Measurements from ENCODE around the gene PPP2R5D. TPM values are rescaled to one million over a fixed set of nuclear protein-coding genes. Genes with fewer than 3 reads are reported as not detected.

PPP2R5D gene
- total RNA-seq, 1 experiment from 2014 or later, result 53.5 TPM

DNA sequence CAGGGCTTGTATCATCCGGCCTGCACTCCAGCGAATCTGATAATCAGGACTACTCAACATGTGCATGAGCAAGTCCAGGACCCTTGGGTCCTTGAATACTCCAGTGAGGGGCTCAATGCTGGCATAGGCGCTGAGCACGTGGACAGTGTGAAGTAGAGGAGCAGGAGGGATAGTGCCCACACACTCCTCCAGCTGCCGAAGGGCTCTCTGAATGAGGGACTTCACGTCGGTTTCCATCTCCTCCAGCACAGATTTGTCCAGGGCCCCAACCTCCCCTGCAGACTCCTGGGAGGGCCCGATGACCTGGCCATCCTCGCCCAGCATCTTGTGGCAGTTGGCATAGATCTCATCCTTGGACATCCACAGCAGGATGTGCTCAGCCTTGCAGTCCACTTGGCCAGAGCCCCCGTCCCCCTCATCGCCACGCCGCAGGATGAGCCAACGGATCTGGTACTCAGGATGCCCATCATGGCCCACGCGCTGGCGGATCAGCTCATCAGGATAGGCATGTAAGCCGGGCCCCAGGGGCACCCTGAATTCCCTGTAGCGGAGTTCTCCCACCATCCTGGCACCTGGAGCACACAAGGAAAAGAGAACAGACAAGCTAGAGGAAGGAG is 68.0 kb downstream of the PPP2R5D start:
- Histone ChIP-seq H3K27ac (ENCODE audit: insufficient read length, low read depth, low read length) (no peak overlapping the region), H3K23me2 (ENCODE audit: insufficient read length, low read depth, low read length, poor library complexity, severe bottlenecking) (peaks cover 7% of the 10 kb centered on the region), H3K79me1 (ENCODE audit: insufficient read depth, low read depth, low read length, poor library complexity, severe bottlenecking) (no peaks in the 10 kb centered on the region), H2BK20ac (ENCODE audit: low read depth, low read length, poor library complexity, severe bottlenecking) (no peak overlapping the region), H2BK12ac (ENCODE audit: insufficient read length, low read depth, low read length) (no peak overlapping the region), H4K5ac (ENCODE audit: insufficient read length, low read depth, low read length) (no peak overlapping the region), H2AK5ac (ENCODE audit: insufficient read length, low read length) (no peak overlapping the region), H3K56ac (ENCODE audit: insufficient read length, low read depth, low read length) (no peak overlapping the region), H3K27me3 (ENCODE audit: insufficient read depth, low read length) (no peaks in the 10 kb centered on the region), H4K8ac (replicated peaks; ENCODE audit: insufficient read length, low read depth, low read length) (no peak overlapping the region), H3K4me1 (ENCODE audit: insufficient read depth, low read length) (no peaks in the 10 kb centered on the region), H2BK15ac (ENCODE audit: low read depth, low read length) (no peak overlapping the region), H3K4me2 (ENCODE audit: insufficient read depth, insufficient read length, low read length) (peak overlapping the region; percentile 52), H4K91ac (ENCODE audit: insufficient read length, low read depth, low read length) (no peak overlapping the region), H3T11ph (ENCODE audit: low read length) (no peak overlapping the region), H3K9ac (ENCODE audit: extremely low read depth, insufficient read length, low read length) (no peak overlapping the region), H3K14ac (ENCODE audit: insufficient read depth, low read length) (no peak overlapping the region; the same call in 1 of the 2 replicates), H3K18ac (ENCODE audit: insufficient read length, low read depth, low read length) (no peak overlapping the region), H4K20me1 (ENCODE audit: control insufficient read depth, insufficient read depth, insufficient read length) (no peaks in the 10 kb centered on the region), H3K4ac (ENCODE audit: low read depth, low read length) (no peak overlapping the region), H3K9me3 (ENCODE audit: control insufficient read depth, low read depth, low read length) (no peaks in the 10 kb centered on the region), H2AFZ (ENCODE audit: low read length) (no peak overlapping the region), H2BK5ac (ENCODE audit: insufficient read length, low read length) (no peak overlapping the region), H3K23ac (ENCODE audit: insufficient read length, low read depth, low read length) (no peak overlapping the region), H2BK120ac (ENCODE audit: low read depth, low read length, poor library complexity, severe bottlenecking) (no peak overlapping the region), H3K79me2 (ENCODE audit: insufficient read depth, low read length) (no peaks in the 10 kb centered on the region)
- no peaks in the 10 kb centered on the region; the same call in 1 of the 2 replicates for H3K27me3 Mint-ChIP-seq (ENCODE audit: low read depth)
- TF ChIP-seq, protein P1, sequence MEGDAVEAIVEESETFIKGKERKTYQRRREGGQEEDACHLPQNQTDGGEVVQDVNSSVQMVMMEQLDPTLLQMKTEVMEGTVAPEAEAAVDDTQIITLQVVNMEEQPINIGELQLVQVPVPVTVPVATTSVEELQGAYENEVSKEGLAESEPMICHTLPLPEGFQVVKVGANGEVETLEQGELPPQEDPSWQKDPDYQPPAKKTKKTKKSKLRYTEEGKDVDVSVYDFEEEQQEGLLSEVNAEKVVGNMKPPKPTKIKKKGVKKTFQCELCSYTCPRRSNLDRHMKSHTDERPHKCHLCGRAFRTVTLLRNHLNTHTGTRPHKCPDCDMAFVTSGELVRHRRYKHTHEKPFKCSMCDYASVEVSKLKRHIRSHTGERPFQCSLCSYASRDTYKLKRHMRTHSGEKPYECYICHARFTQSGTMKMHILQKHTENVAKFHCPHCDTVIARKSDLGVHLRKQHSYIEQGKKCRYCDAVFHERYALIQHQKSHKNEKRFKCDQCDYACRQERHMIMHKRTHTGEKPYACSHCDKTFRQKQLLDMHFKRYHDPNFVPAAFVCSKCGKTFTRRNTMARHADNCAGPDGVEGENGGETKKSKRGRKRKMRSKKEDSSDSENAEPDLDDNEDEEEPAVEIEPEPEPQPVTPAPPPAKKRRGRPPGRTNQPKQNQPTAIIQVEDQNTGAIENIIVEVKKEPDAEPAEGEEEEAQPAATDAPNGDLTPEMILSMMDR (conservative IDR thresholded peaks at IDR 0.05), result no peak
- peak overlapping the region; percentile 88 to 98 (median 92); a peak in 4 of 7 replicates for H3K27ac Mint-ChIP-seq
- peaks cover 27 to 59% (median 56%) of the 10 kb centered on the region in 3 experiments for H3K36me3 Mint-ChIP-seq (ENCODE audit: insufficient read depth in 1 of 3, low read depth in 3 of 3)
- H3K4me3 Mint-ChIP-seq, result peak overlapping the region; percentile 94
- peak; percentile 21 for DNase-seq
- H3K4me1 Mint-ChIP-seq, result peaks cover 23 to 25% of the 10 kb centered on the region in 2 experiments
- no CpG with 5 or more reads among the region's 19 CpGs for WGBS (ENCODE audit: extremely low coverage, insufficient read length, low lambda C conversion rate)
- H3K9me3 Mint-ChIP-seq, result peaks cover 0 to 3% of the 10 kb centered on the region in 2 experiments; a peak in 1 of 5 replicates

Measured in H9 (cell line).